Measurements from ENCODE around the gene MED16.

The MED16 gene

GRCh38 chr19:904545-904944 is 11.6 kb upstream of the MED16 start:
- H3K36me3 ChIP-seq (ENCODE audit: insufficient read depth, low read length): no peaks in the 10 kb centered on the region
- no peaks in the 10 kb centered on the region for H3K9me3 ChIP-seq (ENCODE audit: insufficient read depth, low read depth, low read length)
- H3K27me3 ChIP-seq (ENCODE audit: insufficient read depth, low read length, poor library complexity, severe bottlenecking): no peaks in the 10 kb centered on the region
- H3K4me2 ChIP-seq (ENCODE audit: low read depth, low read length, poor library complexity, severe bottlenecking): no peak overlapping the region
- H3K4me3 ChIP-seq (ENCODE audit: low read length, poor library complexity, severe bottlenecking): no peak overlapping the region
- peaks cover 6% of the 10 kb centered on the region for H4K20me1 ChIP-seq (ENCODE audit: insufficient read depth, low read length, poor library complexity, severe bottlenecking)
- peaks cover 16% of the 10 kb centered on the region; the same call in 1 of the 2 replicates for H3K79me2 ChIP-seq (ENCODE audit: insufficient read depth, low read length)
- H3K9ac ChIP-seq (ENCODE audit: low read depth, low read length, poor library complexity, severe bottlenecking): no peak overlapping the region
- peaks cover 16% of the 10 kb centered on the region for H3K4me1 ChIP-seq (ENCODE audit: insufficient read depth, low read length, poor library complexity, severe bottlenecking)
- TF ChIP-seq CTCF (conservative IDR thresholded peaks at IDR 0.05; ENCODE audit: low read length): no peak
- no peak overlapping the region for H2AFZ ChIP-seq (ENCODE audit: low read length)
- no peaks in the 10 kb centered on the region for H3F3A ChIP-seq (ENCODE audit: low read depth)
- no peaks in the 10 kb centered on the region for H3K9me2 ChIP-seq (replicated peaks; ENCODE audit: low read depth, low read length)

GRCh38 chr19:903266-903797 is 10.3 kb upstream of the MED16 start:
- Histone ChIP-seq H3K4me1 (ENCODE audit: insufficient read depth, low read length, poor library complexity, severe bottlenecking) (peaks cover 8% of the 10 kb centered on the region), H3K27me3 (ENCODE audit: insufficient read depth, low read length, poor library complexity, severe bottlenecking) (no peaks in the 10 kb centered on the region), H3K36me3 (ENCODE audit: insufficient read depth, low read length) (no peaks in the 10 kb centered on the region), H3K79me2 (ENCODE audit: insufficient read depth, low read length) (peaks cover 11% of the 10 kb centered on the region; the same call in 1 of the 2 replicates), H3K4me2 (ENCODE audit: low read depth, low read length, poor library complexity, severe bottlenecking) (no peak overlapping the region), H3K9me2 (replicated peaks; ENCODE audit: low read depth, low read length) (no peaks in the 10 kb centered on the region), H3K9ac (ENCODE audit: low read depth, low read length, poor library complexity, severe bottlenecking) (no peak overlapping the region), H4K20me1 (ENCODE audit: insufficient read depth, low read length, poor library complexity, severe bottlenecking) (peaks cover 3% of the 10 kb centered on the region), H2AFZ (ENCODE audit: low read length) (no peak overlapping the region), H3K4me3 (ENCODE audit: low read length, poor library complexity, severe bottlenecking) (no peak overlapping the region), H3K9me3 (ENCODE audit: insufficient read depth, low read depth, low read length) (no peaks in the 10 kb centered on the region), H3F3A (ENCODE audit: low read depth) (no peaks in the 10 kb centered on the region)
- TF ChIP-seq EZH2phosphoT487 (IDR thresholded peaks at IDR 0.05; ENCODE audit: borderline replicate concordance): no peak
- no peak for TF ChIP-seq CTCF (conservative IDR thresholded peaks at IDR 0.05; ENCODE audit: low read length)

GRCh38 chr19:902446-903226 is 9.6 kb upstream of the MED16 start:
- Histone ChIP-seq H3K4me2 (ENCODE audit: low read depth, low read length, poor library complexity, severe bottlenecking) (no peak overlapping the region), H2AFZ (ENCODE audit: low read length) (no peak overlapping the region), H4K20me1 (ENCODE audit: insufficient read depth, low read length, poor library complexity, severe bottlenecking) (peaks cover 3% of the 10 kb centered on the region), H3K27me3 (ENCODE audit: insufficient read depth, low read length, poor library complexity, severe bottlenecking) (no peaks in the 10 kb centered on the region), H3K4me1 (ENCODE audit: insufficient read depth, low read length, poor library complexity, severe bottlenecking) (peaks cover 8% of the 10 kb centered on the region), H3K36me3 (ENCODE audit: insufficient read depth, low read length) (no peaks in the 10 kb centered on the region), H3K9ac (ENCODE audit: low read depth, low read length, poor library complexity, severe bottlenecking) (no peak overlapping the region), H3K9me2 (replicated peaks; ENCODE audit: low read depth, low read length) (no peaks in the 10 kb centered on the region), H3K4me3 (ENCODE audit: low read length, poor library complexity, severe bottlenecking) (no peak overlapping the region), H3K79me2 (ENCODE audit: insufficient read depth, low read length) (peaks cover 6% of the 10 kb centered on the region; the same call in 1 of the 2 replicates), H3F3A (ENCODE audit: low read depth) (no peaks in the 10 kb centered on the region), H3K9me3 (ENCODE audit: insufficient read depth, low read depth, low read length) (no peaks in the 10 kb centered on the region)
- TF ChIP-seq EZH2phosphoT487 (IDR thresholded peaks at IDR 0.05; ENCODE audit: borderline replicate concordance): no peak
- TF ChIP-seq CTCF (conservative IDR thresholded peaks at IDR 0.05; ENCODE audit: low read length): no peak
